ENCODE data around the gene CLCN3.
"Not testable (repeated sequence)": the region's sequence is repeated elsewhere in the genome, so short reads cannot be mapped to it uniquely, and the experiment has no call there.

The CLCN3 gene

DNA sequence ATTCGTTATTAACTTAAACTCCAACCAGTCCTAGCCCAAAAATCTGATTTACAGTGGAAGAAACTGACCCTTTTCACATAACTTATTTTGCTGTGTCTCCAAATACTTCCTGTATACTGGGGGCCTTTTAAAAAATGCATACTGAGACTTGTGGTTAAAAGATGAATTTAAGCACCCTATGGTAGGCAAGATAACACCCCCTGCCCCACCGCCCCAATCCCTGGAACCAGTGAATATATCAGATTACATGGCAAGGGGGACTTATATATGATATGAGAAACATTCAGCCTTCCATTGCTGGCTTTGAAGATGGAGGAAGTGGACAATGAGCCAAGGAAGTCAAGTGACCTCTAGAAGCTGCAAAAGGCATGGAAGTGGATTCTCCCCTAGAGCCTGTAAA is 3.1 kb upstream of the CLCN3 start:
- no peak for DNase-seq

DNA sequence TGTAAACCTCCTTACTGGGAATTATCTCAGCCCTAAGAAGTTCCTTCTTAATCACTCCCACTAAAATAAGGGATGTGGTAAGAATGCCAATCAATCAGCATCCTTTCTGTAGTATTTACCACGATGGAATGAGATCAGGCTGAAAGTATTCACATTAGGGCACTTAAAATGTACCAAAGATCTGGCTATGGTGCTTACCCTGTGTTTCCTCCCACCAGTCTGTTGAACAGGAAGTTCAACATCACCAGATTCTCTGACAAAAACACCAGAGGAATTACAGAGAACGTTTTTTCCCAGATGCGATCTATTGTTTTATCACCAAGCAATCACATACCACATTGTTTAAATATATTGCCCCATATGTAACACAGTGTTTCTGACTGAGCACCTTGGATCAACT is 2.1 kb upstream of the CLCN3 start:
- no peak for DNase-seq

DNA sequence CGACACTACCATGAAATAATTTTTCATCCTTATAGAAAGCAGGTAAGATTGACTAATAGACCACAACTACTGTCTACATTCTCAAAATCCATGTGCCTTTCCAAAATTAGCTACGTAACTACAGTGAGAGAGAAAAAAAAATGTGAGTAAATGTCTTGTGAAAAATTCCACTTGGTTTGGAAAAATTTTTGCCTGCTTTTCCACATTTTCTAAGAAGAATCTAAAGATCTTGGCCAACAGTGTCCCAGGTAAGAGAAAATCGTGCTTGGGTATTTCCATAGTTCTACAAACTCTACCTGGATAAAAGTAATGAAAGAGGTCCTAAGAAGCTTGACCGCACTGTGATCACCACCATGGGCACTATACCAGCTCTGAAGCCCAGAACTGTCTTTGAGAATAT is 1.4 kb upstream of the CLCN3 start:
- no peak for DNase-seq

DNA sequence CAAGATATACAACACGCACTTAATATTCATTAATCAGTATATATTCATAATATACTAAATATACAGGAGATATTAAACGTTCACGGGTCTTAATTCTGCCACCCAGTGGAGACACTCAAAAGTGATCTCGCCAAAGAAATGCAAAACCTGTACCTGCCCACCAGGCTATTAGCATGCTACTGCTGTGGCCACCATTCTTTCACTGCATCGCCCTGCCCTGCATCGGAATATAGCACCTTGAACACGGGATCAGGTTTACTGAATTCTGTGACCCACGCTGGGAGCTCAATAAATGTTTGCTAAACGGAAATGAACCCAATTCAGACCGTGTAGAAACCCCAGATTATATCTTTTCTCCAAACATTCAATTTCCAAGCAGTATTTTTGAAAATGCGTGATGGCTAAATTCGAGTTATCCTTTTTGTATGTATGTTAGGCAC is 840 bp upstream of the CLCN3 start:
- DNase-seq = peak in 45 of 56 donors; percentile 4 to 57 (median 27)

DNA sequence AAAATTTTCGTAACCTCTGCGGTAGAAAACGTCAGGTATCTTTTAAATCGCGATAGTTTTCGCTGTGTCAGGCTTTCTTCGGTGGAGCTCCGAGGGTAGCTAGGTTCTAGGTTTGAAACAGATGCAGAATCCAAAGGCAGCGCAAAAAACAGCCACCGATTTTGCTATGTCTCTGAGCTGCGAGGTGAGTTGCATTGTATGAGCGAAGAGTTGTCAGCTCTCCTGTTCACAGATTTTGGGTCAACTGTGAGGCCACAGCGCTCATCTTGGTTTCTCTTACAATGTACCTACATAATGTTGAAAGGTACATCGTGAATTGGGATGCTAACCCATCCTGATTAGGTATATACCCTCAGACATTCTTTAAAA is 486 bp downstream of the CLCN3 start:
- peak in 20 of 56 donors; percentile 4 to 56 (median 34) for DNase-seq

- no peak for DNase-seq
Observed at GRCh38 chr4:169621731-169622492, 1.5 kb downstream of the CLCN3 start.

DNA sequence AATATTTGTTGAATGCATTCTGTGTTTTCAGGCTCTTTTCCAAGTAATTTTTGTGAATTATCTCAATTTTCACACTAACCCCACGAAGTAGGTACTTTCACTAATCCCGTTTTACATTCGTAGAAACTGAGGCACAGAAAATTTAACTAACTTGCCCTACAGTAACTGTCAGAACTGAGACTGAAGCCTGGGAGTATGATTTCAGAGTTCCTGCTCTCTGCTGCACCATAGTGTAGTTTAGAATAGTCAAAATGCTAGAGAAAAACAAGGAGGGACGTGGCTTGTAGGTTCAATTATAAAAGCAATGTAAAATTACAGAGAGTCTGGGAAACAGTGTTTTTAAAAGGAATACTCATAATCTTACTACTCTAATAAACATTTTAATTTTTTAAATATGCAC is 2.2 kb downstream of the CLCN3 start:
- no peak for DNase-seq

DNA sequence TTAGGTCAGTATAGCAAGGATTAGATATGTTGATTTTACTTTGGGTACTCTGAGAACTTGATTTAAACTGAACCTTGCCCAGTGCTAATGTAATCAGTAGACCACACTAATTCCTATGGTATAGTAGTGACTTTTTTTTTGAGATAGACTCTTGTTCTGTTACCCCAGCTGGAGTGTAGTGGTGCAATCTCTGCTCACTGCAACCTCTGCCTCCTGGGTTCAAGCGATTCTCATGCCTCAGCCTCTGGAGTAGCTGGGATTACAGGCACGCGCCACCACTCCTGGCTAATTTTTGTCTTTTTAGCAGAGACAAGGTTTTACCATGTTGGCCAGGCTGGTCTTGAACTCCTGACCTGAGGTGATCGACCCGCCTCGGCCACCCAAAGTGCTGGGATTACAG is 3.6 kb downstream of the CLCN3 start:
- DNase-seq = not testable (repeated sequence)

GRCh38 chr4:169625886-169626285 is 5.5 kb downstream of the CLCN3 start:
- no peak for DNase-seq

- DNase-seq = no peak
Observed at GRCh38 chr4:169626331-169627282, 6.2 kb downstream of the CLCN3 start.

DNA sequence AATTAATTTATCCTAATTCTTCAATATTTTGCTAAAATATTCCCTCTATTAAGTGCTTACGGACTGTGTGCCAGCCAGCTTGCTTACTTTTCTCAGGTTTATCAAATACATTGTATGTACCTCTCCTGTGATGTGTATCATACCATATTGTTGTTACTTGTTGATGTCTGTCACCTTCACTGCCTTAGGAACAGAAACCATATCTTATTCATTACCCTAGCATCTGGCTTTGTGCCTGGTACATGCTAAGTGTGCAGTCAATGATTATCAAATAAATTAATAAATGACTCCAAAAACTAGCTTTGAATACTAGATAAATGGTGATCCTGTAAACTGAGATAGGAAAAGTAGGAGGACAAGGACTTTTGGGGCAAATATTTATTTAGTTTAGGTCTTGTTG is 6.9 kb downstream of the CLCN3 start:
- no peak for DNase-seq

GRCh38 chr4:169628579-169628978 is 8.2 kb downstream of the CLCN3 start:
- no peak for DNase-seq

DNA sequence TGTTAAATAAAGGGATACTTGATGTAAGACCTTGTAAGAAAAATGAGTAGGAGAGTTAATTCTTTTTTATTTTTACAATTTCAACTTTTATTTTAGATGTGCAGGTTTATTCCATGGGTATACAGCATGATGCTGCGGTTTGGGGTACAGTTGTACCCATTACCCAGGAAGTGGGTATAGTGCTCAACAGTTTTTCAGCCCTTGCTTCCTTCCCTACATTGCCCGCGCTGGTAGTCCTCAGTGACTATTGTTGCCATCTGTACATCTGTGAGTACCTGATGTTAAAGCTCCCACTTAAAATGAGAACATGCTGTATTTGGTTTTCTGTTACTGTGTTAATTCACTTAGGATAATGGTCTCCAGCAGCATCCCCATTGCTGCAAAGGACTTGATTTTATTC is 9.7 kb downstream of the CLCN3 start:
- no peak for DNase-seq

GRCh38 chr4:169632896-169633295 is 12.5 kb downstream of the CLCN3 start:
- DNase-seq = no peak

GRCh38 chr4:169634975-169635374 is 14.6 kb downstream of the CLCN3 start:
- DNase-seq = no peak

DNA sequence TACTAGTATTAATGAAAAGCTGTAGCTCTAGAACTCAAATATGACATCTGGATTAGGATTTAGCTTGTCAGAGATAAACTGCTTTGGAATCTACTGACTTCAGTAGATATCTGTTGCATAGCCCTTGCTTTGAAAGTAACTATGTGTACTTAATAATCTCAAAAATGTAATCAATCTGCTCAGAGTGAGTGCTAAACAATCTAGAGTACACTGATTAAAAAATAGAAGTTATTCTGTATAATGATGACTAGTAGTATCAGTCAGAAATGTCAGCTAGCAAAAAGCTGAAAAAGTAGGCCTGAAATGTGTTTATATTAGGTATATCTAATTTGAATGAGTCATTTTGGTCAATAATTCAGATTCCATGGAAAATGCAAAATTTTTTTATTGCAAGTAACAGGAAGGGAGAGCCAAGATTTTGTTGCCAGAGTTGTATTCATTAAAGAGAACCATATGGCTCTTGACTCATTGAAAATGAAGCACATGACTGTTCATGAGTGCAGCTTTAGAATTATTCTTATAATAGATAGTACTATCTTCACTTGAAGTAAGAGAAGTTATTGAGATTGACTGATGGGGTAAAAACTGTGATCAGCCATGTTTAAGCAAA is 20.0 kb downstream of the CLCN3 start:
- no peak for DNase-seq

- DNase-seq = no peak
Observed at GRCh38 chr4:169644802-169645201, 24.4 kb downstream of the CLCN3 start.

DNA sequence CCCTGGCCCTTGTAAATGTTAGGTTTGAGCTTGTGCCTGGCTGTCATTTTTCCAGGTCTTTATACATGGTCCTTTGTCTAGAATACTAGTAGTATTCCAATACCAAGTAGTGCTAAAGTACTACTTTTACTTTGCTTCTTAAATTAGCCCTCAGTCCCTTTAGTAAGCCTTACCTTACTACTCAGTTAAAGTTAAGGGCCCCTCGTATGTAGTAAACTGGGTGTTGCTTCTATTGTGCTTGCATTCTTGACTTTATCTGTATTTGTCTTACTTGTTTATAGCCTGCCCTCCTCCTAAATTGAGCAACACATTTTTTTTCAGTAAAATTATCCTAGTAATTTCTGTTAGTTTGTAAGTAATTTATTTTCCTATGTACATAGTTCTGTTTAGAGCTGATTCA is 25.2 kb downstream of the CLCN3 start:
- DNase-seq = no peak

GRCh38 chr4:169649545-169650226 is 29.3 kb downstream of the CLCN3 start:
- DNase-seq = peak in 3 of 56 donors; percentile 1 to 36 (median 4)

DNA sequence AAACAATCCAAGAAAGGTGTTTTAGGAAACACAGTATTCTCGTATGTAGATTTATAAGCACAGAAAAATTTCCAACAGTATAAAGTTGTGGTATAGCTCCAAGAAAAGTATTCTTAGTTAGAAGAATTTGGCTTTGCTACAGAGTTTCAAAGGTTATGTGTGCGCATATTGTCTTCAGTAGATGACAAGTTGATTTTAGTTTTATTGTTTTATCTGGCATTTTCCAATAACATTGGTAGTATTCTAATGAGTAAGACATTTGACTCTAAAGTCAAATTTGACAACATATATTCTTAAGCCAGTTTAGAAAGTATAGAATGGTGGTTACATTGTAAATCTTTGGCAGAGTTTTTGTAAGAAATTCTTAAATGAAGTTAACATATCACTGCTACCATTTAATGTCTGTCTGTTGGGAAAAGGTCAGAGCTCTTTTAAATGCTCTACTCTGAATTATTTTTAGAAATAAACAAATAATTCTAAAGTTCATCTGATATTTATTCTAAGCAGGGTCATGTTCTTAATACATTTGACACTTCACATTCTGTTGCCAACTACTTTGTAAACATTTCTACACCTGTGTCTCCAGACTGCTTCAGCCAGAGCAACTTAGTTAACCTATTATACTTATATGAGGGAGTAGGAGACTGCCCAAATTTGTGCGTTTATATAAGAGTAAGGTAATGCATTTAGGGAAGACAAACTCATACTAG is 30.0 kb downstream of the CLCN3 start:
- no peak for DNase-seq

DNA sequence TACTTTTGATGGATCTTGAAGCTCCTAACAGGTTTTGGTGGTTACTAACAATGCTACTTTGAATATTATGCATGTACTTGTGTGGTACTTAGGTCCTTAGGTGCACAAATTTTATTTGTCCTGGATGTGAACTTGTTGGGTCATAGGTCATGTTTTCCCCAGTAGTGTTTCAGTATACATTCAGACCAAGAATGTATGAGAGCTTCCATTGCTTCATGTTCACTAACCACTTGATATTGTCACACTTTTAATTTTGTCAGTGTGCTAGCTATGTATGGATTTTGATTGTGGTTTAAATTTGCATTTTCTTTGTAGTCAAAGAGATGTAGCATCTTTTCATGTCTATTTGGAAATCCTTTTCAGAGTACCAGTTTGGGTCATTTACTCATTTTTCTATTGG is 32.2 kb downstream of the CLCN3 start:
- DNase-seq = no peak

Data from nucleus accumbens (tissue), 56 donors.